HL-60 (cell line): ENCODE measurements around the gene TMEM250.

Experiments
- DNase-seq, 2 experiments: peaks; one replicate each; pipeline ENCODE4 v3.0.0-alpha.2; 2010 to 2020; ENCODE audit warnings: low read depth in 1 of 2, low spot score in 1 of 2
- H3K27ac ChIP-seq: fragments of 250-450 bp; sonication (Bioruptor Pico); replicated peaks from 2 replicates; pipeline ENCODE4 v1.5.1; 2020; ENCODE audit warnings: mild to moderate bottlenecking, moderate library complexity
- H3K27me3 ChIP-seq: fragments of 250-450 bp; sonication (Bioruptor Pico); 2 replicates; pipeline ENCODE4 v1.5.1; 2021; ENCODE audit warnings: mild to moderate bottlenecking, moderate library complexity; ENCODE audit not compliant: insufficient read depth, poor library complexity, severe bottlenecking
- H3K4me3 ChIP-seq: replicated peaks from 2 replicates; pipeline ENCODE4 v1.5.1; 2011; ENCODE audit warnings: mild to moderate bottlenecking, control low read depth, low read length; ENCODE audit not compliant: insufficient read depth
- CTCF ChIP-seq: IDR thresholded peaks from one replicate; pipeline ENCODE4 v1.5.1; 2011; ENCODE audit warnings: low read length, control low read depth, inconsistent platforms; ENCODE audit not compliant: insufficient read depth
- GABPA ChIP-seq: IDR thresholded peaks from 2 replicates; pipeline ENCODE4 v1.6.1; 2012; ENCODE audit warnings: low read depth
- POLR2AphosphoS5 ChIP-seq: IDR thresholded peaks from 2 replicates; pipeline ENCODE4 v1.6.1; 2012; ENCODE audit warnings: low read depth
- REST ChIP-seq: IDR thresholded peaks from 2 replicates; pipeline ENCODE4 v1.6.1; 2012; ENCODE audit warnings: low read depth; ENCODE audit not compliant: insufficient replicate concordance
- SPI1 ChIP-seq: IDR thresholded peaks from 2 replicates; pipeline ENCODE4 v1.6.1; 2012; ENCODE audit warnings: low read depth, mild to moderate bottlenecking, borderline replicate concordance

Gene TMEM250

DNA sequence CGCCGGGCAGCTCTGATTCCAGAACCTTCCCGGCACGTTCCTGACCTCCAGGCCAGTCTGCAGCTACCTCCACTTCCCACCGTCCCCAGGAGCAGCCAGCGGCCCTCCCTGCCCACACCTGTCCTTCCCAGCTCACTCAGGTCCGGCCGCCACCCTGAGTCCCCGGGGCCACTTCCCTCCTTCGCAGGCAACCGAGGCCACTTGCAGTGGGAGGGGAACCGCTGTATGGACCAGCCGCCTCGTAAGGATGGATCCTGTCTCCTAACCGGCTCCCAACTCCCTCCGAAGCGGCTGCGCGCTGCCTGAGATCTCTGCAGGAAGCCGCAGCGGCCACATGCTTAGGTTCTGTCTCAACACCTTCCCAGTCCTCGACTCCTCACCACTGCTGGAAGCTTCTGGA lies 7.5 kb downstream of the TMEM250 start:
- Histone ChIP-seq H3K4me3 (no peak overlapping the region), H3K27me3 (no peaks in the 10 kb centered on the region), H3K27ac (no peak overlapping the region)
- no peak for TF ChIP-seq POLR2AphosphoS5
- no peak for TF ChIP-seq SPI1
- no peak for TF ChIP-seq REST
- TF ChIP-seq GABPA = no peak
- TF ChIP-seq CTCF = no peak
- DNase-seq = no peak

DNA sequence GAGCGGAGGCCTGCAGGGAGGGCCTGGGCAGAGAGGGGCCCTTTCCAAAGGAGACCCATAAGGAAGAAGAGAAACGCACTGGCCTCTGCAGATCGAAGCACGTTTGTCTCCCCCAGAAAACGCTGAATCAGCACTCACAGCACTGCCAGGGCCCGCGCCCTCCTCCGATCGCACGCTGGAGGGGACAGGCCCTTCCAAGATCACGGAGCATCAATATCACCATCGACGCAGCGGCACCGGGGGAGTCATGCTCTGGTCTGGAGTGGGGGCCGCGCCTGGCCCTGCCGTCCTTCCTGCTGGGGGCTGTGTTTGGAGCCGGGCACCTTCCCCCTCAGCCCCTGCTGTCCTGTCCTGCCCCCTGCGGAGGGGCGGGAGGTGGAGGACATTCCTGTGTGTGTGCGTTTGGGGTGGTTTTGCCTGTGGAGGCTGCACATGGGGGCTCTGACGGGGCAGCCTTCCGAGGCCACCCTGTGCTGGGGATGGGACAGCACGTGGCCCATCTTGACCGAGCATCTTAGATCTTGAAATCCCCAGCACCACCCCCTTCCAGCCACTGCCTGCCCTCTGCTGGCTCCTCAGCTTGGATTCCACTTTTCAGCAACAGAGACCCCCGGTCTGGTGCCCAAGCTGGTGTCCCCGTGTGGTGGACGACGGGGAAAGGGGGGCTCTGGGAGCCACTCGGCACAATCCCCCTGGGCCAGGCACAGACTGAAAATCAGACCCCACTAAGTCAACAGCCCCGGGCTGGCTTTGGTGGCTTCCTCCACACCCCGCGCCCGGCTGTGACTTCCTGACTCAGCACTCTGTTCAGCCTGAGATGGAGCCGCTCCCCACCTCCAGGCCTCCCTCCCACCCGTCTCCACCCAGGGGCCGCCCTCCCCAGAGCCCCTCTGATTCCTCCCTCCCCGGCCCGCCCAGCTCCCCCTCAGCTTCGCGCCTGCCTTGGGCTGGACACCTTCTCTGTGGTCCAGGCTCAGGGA lies 8.3 kb downstream of the TMEM250 start:
- Histone ChIP-seq H3K27ac (no peak overlapping the region), H3K4me3 (no peak overlapping the region; the same call in 1 of the 2 replicates), H3K27me3 (peaks cover 2% of the 10 kb centered on the region)
- TF ChIP-seq SPI1 (no peak), GABPA (no peak), CTCF (no peak), POLR2AphosphoS5 (no peak), REST (no peak)
- no peak for DNase-seq

- Histone ChIP-seq H3K27ac (peak overlapping the region; percentile 26; the same call in 1 of the 2 replicates), H3K27me3 (peaks cover 4% of the 10 kb centered on the region), H3K4me3 (peak overlapping the region; percentile 26)
- TF ChIP-seq REST = no peak
- TF ChIP-seq POLR2AphosphoS5 = peak; percentile 84
- DNase-seq = peak; percentile 81 to 91
These were observed 9.2 kb downstream of the TMEM250 start for GRCh38 chr9:136109351-136110081.
